ENCODE results near the gene RBM43.
"Not testable (repeated sequence)": the region's sequence is repeated elsewhere in the genome, so short reads cannot be mapped to it uniquely, and the experiment has no call there.

DNA sequence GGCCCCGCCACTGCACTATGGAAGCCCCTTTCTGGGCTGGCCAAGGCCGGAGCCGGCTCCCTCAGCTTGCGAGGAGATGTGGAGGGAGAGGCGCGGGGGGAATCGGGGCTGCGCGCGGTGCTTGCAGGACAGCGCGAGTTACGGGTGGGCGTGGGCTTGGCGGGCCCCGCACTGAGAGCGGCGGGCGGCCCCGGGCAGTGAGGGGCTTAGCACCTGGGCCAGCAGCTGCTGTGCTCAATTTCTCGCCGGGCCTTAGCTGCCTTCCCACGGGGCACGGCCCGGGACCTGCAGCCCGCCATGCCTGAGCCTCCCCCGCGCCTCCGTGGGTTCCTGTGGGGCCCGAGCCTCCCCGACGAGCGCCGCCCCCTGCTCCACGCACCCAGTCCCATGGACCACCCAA lies 34.3 kb upstream of the RBM43 start:
- TF ChIP-seq, protein P1, sequence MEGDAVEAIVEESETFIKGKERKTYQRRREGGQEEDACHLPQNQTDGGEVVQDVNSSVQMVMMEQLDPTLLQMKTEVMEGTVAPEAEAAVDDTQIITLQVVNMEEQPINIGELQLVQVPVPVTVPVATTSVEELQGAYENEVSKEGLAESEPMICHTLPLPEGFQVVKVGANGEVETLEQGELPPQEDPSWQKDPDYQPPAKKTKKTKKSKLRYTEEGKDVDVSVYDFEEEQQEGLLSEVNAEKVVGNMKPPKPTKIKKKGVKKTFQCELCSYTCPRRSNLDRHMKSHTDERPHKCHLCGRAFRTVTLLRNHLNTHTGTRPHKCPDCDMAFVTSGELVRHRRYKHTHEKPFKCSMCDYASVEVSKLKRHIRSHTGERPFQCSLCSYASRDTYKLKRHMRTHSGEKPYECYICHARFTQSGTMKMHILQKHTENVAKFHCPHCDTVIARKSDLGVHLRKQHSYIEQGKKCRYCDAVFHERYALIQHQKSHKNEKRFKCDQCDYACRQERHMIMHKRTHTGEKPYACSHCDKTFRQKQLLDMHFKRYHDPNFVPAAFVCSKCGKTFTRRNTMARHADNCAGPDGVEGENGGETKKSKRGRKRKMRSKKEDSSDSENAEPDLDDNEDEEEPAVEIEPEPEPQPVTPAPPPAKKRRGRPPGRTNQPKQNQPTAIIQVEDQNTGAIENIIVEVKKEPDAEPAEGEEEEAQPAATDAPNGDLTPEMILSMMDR (conservative IDR thresholded peaks at IDR 0.05 in 1 of 2, IDR thresholded peaks at IDR 0.05 in 1 of 2; ENCODE audit: low read depth in 1 of 2, low read length in 2 of 2): not testable (repeated sequence)
- TF ChIP-seq EZH2 (IDR thresholded peaks at IDR 0.05; ENCODE audit: low read length, missing control alignments): not testable (repeated sequence)
